ENCODE measurements around the gene OASL.

The OASL gene

GRCh38 chr12:121001841-121002483 is 37.1 kb downstream of the OASL start:
- no peak for TF ChIP-seq CTCF (IDR thresholded peaks at IDR 0.05; ENCODE audit: borderline replicate concordance, insufficient read depth, low read depth, low read length)
- H3K4me3 ChIP-seq (ENCODE audit: low read depth, low read length), result no peak overlapping the region

GRCh38 chr12:121001060-121001459 is 38.0 kb downstream of the OASL start:
- no peak for TF ChIP-seq CTCF (IDR thresholded peaks at IDR 0.05; ENCODE audit: borderline replicate concordance, insufficient read depth, low read depth, low read length)
- no peak overlapping the region for H3K4me3 ChIP-seq (ENCODE audit: low read depth, low read length)

- no peak overlapping the region for H3K4me3 ChIP-seq (ENCODE audit: low read depth, low read length)
- TF ChIP-seq CTCF (IDR thresholded peaks at IDR 0.05; ENCODE audit: borderline replicate concordance, insufficient read depth, low read depth, low read length), result no peak
These were observed 38.5 kb downstream of the OASL start for GRCh38 chr12:121000530-121000929.

GRCh38 chr12:120999191-121000120 is 39.6 kb downstream of the OASL start:
- no peak overlapping the region for H3K4me3 ChIP-seq (ENCODE audit: low read depth, low read length)
- no peak for TF ChIP-seq CTCF (IDR thresholded peaks at IDR 0.05; ENCODE audit: borderline replicate concordance, insufficient read depth, low read depth, low read length)

GRCh38 chr12:120998435-120998834 is 40.6 kb downstream of the OASL start:
- no peak for TF ChIP-seq CTCF (IDR thresholded peaks at IDR 0.05; ENCODE audit: borderline replicate concordance, insufficient read depth, low read depth, low read length)
- H3K4me3 ChIP-seq (ENCODE audit: low read depth, low read length), result no peak overlapping the region

GRCh38 chr12:120997448-120997847 is 41.6 kb downstream of the OASL start:
- TF ChIP-seq CTCF (IDR thresholded peaks at IDR 0.05; ENCODE audit: borderline replicate concordance, insufficient read depth, low read depth, low read length), result no peak

More at GRCh38 chr12:120997448-120997847, 41.6 kb downstream of the OASL start:
- H3K4me3 ChIP-seq (ENCODE audit: low read depth, low read length), result no peak overlapping the region

Data from GM12875 (cell line).